HG03469 (cell line): Measurements from ENCODE around the gene MAPK10.
"Not testable (repeated sequence)": the region's sequence is repeated elsewhere in the genome, so short reads cannot be mapped to it uniquely, and the experiment has no call there.

Source experiments
- ATAC-seq: cut with Tn5 transposase; IDR thresholded peaks from one replicate; pipeline ENCODE4 v1.9.1; 2021; ENCODE audit warnings: mild to moderate bottlenecking, moderate library complexity, moderate number of reproducible peaks; ENCODE audit not compliant: unreplicated experiment

MAPK10 gene

GRCh38 chr4:86117705-86118302 is 242.0 kb downstream of the MAPK10 start:
- no peak for ATAC-seq

DNA sequence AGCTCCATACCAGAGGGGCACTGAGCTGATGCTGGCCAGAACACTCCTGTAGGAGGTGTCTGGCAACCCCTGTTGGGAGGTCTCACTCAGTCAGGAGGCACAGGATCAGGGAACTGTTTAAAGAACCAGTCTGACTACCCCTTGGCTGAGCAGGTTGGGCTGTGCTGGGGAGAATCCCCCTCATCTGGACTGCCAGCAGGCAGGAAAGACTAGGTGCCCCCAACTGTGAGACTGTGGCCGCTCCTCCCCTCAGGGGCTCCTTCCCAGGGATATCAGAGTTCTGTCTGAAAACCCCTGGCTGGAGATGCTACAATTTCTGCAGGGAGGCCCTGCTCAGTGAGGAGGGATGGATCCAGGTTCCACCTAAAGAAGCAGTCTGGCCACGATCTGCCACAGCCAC is 245.3 kb downstream of the MAPK10 start:
- no peak for ATAC-seq

GRCh38 chr4:86108834-86109233 is 251.0 kb downstream of the MAPK10 start:
- ATAC-seq = no peak

- no peak for ATAC-seq
These were observed 251.7 kb downstream of the MAPK10 start for GRCh38 chr4:86108137-86108536.

DNA sequence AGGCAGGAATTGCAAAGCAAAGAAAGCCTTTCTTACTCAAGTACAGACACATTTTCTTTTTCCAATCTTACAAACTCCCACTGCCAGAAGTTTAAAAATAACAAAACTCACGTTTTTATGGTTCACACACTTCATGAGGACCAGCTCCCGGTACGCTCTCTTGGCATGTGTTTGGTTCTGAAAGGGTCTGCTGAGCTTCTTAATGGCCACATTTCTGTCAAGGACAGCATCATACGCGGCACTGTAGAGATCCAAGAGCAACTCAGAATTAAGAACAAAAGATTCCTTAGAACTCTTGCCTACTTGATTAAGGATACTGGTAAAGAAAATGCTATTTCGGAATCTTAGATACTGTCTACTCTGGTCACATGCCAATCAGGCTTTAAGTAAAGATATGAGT is 252.7 kb downstream of the MAPK10 start:
- no peak for ATAC-seq

DNA sequence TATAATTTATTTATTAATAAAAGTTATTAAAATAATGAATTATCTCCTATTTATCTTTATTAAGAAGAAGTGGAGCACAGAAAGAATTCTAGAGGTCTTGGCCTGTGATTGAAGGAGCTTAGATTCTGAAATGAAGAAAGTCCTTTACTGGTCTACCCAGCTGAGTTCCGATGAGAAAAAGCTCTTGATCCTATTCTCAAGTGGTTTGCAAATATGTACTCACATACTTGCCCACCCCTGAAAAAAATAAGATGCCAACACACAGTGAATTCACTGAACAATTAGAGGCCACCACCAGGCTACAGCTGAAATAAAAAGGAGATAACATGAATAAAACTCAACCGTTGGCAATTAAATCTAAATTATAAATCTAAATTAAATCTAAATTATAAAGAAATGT is 253.4 kb downstream of the MAPK10 start:
- ATAC-seq = no peak

DNA sequence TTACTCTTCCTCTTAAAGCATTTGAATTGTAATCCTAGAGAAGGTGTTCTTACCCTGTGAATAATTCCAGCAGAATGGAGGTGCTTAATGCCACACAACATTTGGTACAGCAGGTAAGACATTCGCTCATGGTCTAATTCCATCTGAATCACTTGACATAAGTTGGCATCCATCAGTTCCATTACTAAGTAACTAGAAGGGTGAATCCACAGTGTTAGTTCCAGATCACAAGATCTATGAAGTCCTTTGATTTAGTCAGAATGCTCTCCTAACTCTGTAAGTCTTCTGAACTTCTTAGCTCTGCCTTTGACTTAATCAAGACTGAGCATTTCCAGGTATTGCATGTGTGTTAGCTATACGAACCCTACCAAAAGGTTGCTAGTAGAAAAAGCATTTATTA is 258.0 kb downstream of the MAPK10 start:
- no peak for ATAC-seq

- no peak for ATAC-seq
These were observed 258.4 kb downstream of the MAPK10 start for GRCh38 chr4:86101410-86101809.

DNA sequence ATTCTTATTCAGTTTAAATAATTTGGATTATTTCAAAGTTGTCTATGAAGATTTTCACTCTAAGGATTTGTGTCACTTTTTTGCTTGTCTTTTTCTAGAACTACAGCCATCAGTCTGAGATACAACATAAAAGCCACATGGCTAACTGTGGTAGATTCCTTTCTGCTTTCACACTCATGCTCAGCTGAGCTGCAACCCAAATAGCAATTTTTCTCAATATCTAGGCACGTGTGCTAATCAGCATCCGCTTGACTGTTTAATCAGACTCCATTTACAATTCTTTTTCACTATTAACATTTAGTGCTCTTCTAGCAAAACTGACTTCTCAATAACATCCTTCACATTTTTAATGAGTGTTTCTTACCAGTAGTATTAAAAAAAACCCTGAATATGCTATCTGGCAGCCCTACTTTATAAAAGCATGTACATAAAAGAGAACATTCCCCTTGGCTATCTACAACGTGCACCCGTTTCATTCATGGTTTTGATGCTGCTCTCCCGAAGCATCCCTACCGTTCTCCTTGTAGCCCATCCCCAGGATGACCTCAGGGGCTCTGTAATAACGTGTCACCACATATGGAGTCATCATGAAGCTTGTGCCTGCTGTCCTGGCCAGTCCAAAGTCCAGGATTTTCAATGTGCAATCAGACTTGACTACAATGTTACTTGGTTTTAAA is 259.2 kb downstream of the MAPK10 start:
- no peak for ATAC-seq

DNA sequence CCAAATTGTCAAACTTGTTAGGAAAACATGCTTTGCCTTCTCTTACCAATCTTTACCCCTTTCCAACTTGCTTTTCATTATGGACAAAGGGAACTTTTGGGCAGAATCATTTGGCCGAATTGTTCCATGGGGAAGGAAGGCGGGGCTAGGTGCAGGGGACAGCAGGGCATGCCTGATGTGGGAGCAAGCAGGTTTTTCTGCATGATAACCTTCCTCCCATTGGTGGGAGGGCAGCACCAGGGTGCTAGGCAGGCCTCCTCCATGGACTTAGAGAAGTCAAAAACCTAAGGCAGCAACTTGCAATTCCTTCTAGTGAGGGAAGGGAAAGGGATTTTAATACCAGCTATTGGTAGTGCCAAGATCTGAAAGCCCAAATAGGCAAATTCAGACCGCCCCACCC is 260.5 kb downstream of the MAPK10 start:
- no peak for ATAC-seq

DNA sequence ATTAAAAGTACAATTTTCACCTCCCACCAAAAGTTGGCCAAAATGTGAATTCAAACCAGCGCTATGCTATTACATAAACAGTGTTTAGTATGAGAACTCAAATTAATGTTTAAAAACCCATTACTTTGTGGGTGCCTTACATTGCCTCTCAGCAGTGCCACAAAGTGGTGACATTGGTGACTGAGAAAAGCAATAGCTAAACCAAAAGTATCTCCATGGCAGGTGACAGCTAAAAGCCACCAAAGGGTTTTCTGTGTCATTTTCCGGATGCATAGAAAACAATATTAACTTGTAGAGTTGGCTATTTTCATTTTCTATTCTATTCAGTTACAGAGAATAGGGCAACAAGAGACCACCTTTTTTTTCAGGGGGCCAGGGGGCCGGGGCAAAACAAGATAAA is 261.2 kb downstream of the MAPK10 start:
- ATAC-seq = no peak

DNA sequence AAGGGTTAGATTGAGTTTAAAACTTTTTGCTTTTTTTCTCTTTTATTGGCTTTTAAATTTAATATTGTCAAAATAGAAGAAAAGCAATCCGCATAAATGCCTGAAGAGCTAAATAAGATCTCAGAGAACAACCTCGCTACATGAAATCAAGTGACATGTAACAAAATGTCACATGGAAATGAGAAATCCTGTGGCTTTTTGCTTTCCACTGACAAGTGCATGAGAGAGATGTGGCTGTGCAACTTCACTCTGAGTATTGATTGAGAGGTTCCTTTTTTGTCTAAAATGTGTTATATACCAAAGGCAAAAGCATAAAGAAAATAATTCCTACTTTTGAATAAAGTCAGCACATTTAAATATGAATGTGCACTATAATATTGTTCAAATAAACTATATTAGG is 263.5 kb downstream of the MAPK10 start:
- ATAC-seq = no peak

DNA sequence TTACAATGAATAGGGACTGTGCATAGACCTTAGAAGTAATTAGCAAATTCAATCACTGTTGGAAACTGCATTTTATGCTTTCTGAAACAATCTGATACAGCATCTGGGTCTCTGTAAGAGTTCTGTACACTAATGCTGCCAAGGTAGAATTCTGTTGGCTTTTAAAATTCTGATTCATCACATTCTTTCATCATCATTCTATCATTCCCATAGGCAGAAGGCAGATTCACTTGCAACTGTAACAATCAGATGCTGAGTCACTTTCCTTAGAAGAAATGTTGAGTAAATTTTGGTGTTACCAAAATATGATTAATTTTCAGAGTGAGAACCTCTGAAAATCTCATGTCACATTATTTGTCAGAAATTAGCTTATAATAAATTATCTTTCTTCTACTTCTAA is 267.2 kb downstream of the MAPK10 start:
- ATAC-seq = no peak

DNA sequence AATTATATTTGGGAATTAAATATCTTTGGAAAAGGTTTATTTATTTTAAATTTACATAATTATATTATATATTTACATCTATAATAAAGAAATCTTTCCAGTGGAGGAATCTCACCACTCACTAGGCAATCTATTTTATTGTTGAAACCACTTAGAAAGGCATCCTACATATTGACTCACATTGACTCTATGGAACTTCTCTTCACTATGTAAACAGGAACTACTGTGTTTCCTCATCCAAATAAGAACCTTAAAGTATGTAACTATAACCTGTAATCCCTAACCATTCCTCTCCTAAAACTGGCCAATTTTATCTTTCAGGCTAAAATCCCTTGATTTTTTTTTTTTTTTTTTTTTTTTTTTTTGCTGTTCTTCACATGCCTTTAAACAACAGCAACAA is 268.7 kb downstream of the MAPK10 start:
- ATAC-seq = no peak

GRCh38 chr4:86089781-86090323 is 270.0 kb downstream of the MAPK10 start:
- no peak for ATAC-seq

- no peak for ATAC-seq
These were observed 270.8 kb downstream of the MAPK10 start for GRCh38 chr4:86089053-86089452.

- ATAC-seq = not testable (repeated sequence)
These were observed 284.1 kb downstream of the MAPK10 start for GRCh38 chr4:86075796-86076195.

- ATAC-seq = no peak
These were observed 299.5 kb downstream of the MAPK10 start for GRCh38 chr4:86060341-86060740.

GRCh38 chr4:86058621-86059020 is 301.2 kb downstream of the MAPK10 start:
- no peak for ATAC-seq

DNA sequence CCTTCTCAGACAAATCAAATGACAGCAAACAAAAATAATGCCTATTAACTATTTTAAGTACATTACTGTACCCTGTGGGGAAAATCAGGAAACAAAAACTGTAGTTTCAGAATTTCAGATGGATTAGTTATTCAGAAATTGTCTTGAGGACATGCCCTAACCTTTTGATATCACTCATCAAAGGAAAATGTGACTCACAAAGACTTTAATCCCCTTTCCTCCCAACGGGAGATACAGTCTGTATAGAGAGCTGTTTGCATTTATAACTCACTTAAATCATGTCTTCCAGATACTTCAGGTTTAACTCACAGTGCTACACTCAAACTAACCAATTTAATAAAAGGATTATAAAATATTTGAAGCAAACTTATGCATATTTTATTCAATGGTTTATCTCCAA is 304.0 kb downstream of the MAPK10 start:
- ATAC-seq = no peak

- ATAC-seq = no peak
These were observed 305.4 kb downstream of the MAPK10 start for GRCh38 chr4:86054286-86055032.

DNA sequence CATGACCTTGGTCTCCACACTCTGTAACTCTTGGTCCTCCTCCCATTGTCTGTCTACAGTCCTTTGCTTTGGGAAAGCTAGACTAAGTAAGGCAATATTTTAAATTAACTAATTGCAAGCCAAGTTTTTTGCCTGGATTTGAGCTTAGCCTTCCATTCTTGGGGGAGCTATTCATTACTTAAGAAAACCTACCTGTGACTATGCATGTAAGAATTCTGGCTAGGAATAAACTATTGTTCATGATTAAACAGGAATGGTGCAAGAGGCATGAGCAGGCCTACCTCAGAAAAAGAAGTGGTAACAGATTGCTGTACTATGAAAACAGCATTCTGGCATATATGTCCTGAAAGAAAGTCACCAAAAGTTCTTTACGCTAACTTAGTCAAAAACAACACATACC is 309.4 kb downstream of the MAPK10 start:
- ATAC-seq = no peak
